ENCODE data around the gene CACNA2D2. TPM values are rescaled to one million over a fixed set of nuclear protein-coding genes. Genes with fewer than 3 reads are reported as not detected.
A peak's percentile ranks its signal among the peaks of the same experiment; 100 is the strongest.

Gene CACNA2D2
- total and polyA plus RNA-seq, 2 experiments from 2014 or later = 0.87 to 1.5 TPM

DNA sequence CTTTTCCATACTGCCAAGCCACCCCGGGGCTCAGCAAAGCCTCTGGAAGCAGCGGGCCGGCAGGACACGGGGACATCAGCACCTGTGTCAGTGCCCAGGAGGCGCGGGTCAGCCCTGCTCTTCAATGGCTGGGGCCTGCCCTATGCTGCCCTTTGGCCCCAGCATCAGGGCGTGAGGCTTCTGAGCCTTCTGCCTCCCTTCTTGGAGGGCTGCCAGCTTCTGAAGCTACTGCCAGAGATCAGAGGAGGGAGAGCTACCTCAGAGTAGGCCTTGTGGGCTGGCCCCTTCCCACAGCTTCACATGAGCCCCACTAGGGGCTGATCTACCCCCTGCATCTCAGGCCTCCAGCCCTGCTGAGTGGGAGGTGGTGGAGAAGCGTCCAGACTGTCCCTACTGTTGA is 131.1 kb downstream of the CACNA2D2 start:
- H3K4me3 ChIP-seq = no peak overlapping the region
- H3K4me1 ChIP-seq (ENCODE audit: insufficient read depth) = peaks cover 3% of the 10 kb centered on the region
- no peak overlapping the region for H3K27ac ChIP-seq
- no peak overlapping the region for H3K4me2 ChIP-seq
- DNase-seq (ENCODE audit: low spot score) = peak; percentile 62
- H3K27me3 ChIP-seq = no peaks in the 10 kb centered on the region
- no peaks in the 10 kb centered on the region for H3K79me2 ChIP-seq
- H3K9me2 ChIP-seq (replicated peaks; ENCODE audit: insufficient read depth) = no peaks in the 10 kb centered on the region
- no peak overlapping the region for H2AFZ ChIP-seq
- 79% methylated on average over 8 of the region's 8 CpGs for WGBS (ENCODE audit: low lambda C conversion rate, missing lambda C conversion rate)
- TF ChIP-seq EZH2phosphoT487 (IDR thresholded peaks at IDR 0.05; ENCODE audit: low read depth, severe bottlenecking, unreplicated experiment) (no peak), EZH2 (IDR thresholded peaks at IDR 0.05; ENCODE audit: borderline replicate concordance) (no peak)
- TF ChIP-seq, protein P1, sequence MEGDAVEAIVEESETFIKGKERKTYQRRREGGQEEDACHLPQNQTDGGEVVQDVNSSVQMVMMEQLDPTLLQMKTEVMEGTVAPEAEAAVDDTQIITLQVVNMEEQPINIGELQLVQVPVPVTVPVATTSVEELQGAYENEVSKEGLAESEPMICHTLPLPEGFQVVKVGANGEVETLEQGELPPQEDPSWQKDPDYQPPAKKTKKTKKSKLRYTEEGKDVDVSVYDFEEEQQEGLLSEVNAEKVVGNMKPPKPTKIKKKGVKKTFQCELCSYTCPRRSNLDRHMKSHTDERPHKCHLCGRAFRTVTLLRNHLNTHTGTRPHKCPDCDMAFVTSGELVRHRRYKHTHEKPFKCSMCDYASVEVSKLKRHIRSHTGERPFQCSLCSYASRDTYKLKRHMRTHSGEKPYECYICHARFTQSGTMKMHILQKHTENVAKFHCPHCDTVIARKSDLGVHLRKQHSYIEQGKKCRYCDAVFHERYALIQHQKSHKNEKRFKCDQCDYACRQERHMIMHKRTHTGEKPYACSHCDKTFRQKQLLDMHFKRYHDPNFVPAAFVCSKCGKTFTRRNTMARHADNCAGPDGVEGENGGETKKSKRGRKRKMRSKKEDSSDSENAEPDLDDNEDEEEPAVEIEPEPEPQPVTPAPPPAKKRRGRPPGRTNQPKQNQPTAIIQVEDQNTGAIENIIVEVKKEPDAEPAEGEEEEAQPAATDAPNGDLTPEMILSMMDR (IDR thresholded peaks at IDR 0.05; ENCODE audit: poor library complexity) = no peak
- H4K20me1 ChIP-seq (ENCODE audit: insufficient read depth, poor library complexity, severe bottlenecking) = no peaks in the 10 kb centered on the region
- H3K36me3 ChIP-seq (replicated peaks; ENCODE audit: insufficient read depth, low read depth) = no peaks in the 10 kb centered on the region
- no peaks in the 10 kb centered on the region for H3K9me3 ChIP-seq (ENCODE audit: low read depth)

GRCh38 chr3:50371133-50371685 is 132.2 kb downstream of the CACNA2D2 start:
- Histone ChIP-seq H3K27me3 (no peaks in the 10 kb centered on the region), H4K20me1 (ENCODE audit: insufficient read depth, poor library complexity, severe bottlenecking) (no peaks in the 10 kb centered on the region), H3K4me1 (ENCODE audit: insufficient read depth) (peaks cover 3% of the 10 kb centered on the region), H3K9me2 (replicated peaks; ENCODE audit: insufficient read depth) (no peaks in the 10 kb centered on the region), H2AFZ (no peak overlapping the region), H3K36me3 (replicated peaks; ENCODE audit: insufficient read depth, low read depth) (no peaks in the 10 kb centered on the region), H3K9me3 (ENCODE audit: low read depth) (no peaks in the 10 kb centered on the region), H3K79me2 (no peaks in the 10 kb centered on the region), H3K4me2 (no peak overlapping the region), H3K4me3 (no peak overlapping the region), H3K27ac (no peak overlapping the region)
- DNase-seq (ENCODE audit: low spot score) = no peak
- TF ChIP-seq, protein P1 (IDR thresholded peaks at IDR 0.05; ENCODE audit: poor library complexity) = no peak
- TF ChIP-seq EZH2phosphoT487 (IDR thresholded peaks at IDR 0.05; ENCODE audit: low read depth, severe bottlenecking, unreplicated experiment) (no peak), EZH2 (IDR thresholded peaks at IDR 0.05; ENCODE audit: borderline replicate concordance) (no peak)
- 82% methylated on average over 3 of the region's 3 CpGs for WGBS (ENCODE audit: low lambda C conversion rate, missing lambda C conversion rate)

DNA sequence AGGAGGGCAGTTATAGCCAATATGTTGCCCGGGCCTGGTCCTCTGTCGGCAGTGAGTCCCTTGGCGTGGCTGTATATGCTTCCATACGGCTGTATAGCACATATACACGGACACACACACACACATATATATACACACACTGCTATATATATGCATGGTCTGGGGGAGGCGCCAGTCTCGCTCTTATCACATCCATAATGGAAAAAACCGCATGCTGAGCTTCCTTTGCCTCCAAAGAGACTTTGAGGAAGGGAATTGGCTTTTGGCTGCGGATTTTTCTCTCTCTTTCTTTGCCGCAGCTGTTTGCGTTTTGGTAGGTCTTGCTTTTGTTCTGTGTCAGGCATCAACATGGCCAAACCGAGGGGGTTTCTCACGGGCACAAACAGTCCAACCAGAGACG is 132.8 kb downstream of the CACNA2D2 start:
- H3K9me3 ChIP-seq (ENCODE audit: low read depth) = no peaks in the 10 kb centered on the region
- no peaks in the 10 kb centered on the region for H3K27me3 ChIP-seq
- DNase-seq (ENCODE audit: low spot score) = peak; percentile 54

More for the DNA sequence above, 132.8 kb downstream of the CACNA2D2 start:
- H3K4me3 ChIP-seq = no peak overlapping the region
- no peak overlapping the region for H3K27ac ChIP-seq
- H3K36me3 ChIP-seq (replicated peaks; ENCODE audit: insufficient read depth, low read depth) = no peaks in the 10 kb centered on the region
- H3K9me2 ChIP-seq (replicated peaks; ENCODE audit: insufficient read depth) = no peaks in the 10 kb centered on the region
- H2AFZ ChIP-seq = no peak overlapping the region
- no peak overlapping the region for H3K4me2 ChIP-seq
- no peak for TF ChIP-seq EZH2phosphoT487 (IDR thresholded peaks at IDR 0.05; ENCODE audit: low read depth, severe bottlenecking, unreplicated experiment)
- TF ChIP-seq, protein P1 (IDR thresholded peaks at IDR 0.05; ENCODE audit: poor library complexity) = peak; percentile 40
- H4K20me1 ChIP-seq (ENCODE audit: insufficient read depth, poor library complexity, severe bottlenecking) = no peaks in the 10 kb centered on the region
- peaks cover 3% of the 10 kb centered on the region for H3K4me1 ChIP-seq (ENCODE audit: insufficient read depth)
- 70% methylated on average over 13 of the region's 14 CpGs for WGBS (ENCODE audit: low lambda C conversion rate, missing lambda C conversion rate)
- H3K79me2 ChIP-seq = no peaks in the 10 kb centered on the region
